Glomerular endothelial cell (primary cell): ENCODE measurements around the gene RPRD1B. TPM values are rescaled to one million over a fixed set of nuclear protein-coding genes. Genes with fewer than 3 reads are reported as not detected.

ENCODE experiments used
- DNase-seq: peaks from one replicate; pipeline ENCODE4 v3.0.0-alpha.2; 2011; ENCODE audit warnings: low read depth, low spot score; ENCODE audit errors: extremely low read depth
- total RNA-seq: library from RNA; depleted of rRNA; stranded (reverse); fragments of >200 nt; gene quantifications from 2 replicates; pipeline ENCODE4 v1.2.3, GENCODE V29; 2015

The RPRD1B gene
- total RNA-seq, 1 donor from 2014 or later, result 19.7 TPM

GRCh38 chr20:38132156-38132909, 98.8 kb downstream of the RPRD1B start:
- no peak for DNase-seq

GRCh38 chr20:38132910-38133501, 99.5 kb downstream of the RPRD1B start:
- no peak for DNase-seq

GRCh38 chr20:38133680-38134426, 100.3 kb downstream of the RPRD1B start:
- no peak for DNase-seq

- DNase-seq, result no peak
Observed at GRCh38 chr20:38134427-38135270, 101.1 kb downstream of the RPRD1B start.

GRCh38 chr20:38135271-38135650, 101.7 kb downstream of the RPRD1B start:
- no peak for DNase-seq

- DNase-seq, result no peak
Observed at GRCh38 chr20:38135651-38136420, 102.3 kb downstream of the RPRD1B start.

- no peak for DNase-seq
Observed at GRCh38 chr20:38136421-38137245, 103.1 kb downstream of the RPRD1B start.

GRCh38 chr20:38137441-38138037, 104.0 kb downstream of the RPRD1B start:
- no peak for DNase-seq

- DNase-seq, result no peak
Observed at GRCh38 chr20:38138086-38138778, 104.7 kb downstream of the RPRD1B start.

GRCh38 chr20:38139156-38139912, 105.8 kb downstream of the RPRD1B start:
- no peak for DNase-seq

GRCh38 chr20:38139977-38140753, 106.6 kb downstream of the RPRD1B start:
- DNase-seq, result no peak

- no peak for DNase-seq
Observed at GRCh38 chr20:38141204-38141888, 107.8 kb downstream of the RPRD1B start.
